Dendritic cell treated with granulocyte-macrophage colony-stimulating factor and Interleukin-4, amounts not matched to agents 40 ng/mL and 50 ng/mL, for 4 days (primary cell): Measurements from ENCODE around the gene ERGIC1.

ENCODE experiments used
- H3K27ac Mint-ChIP-seq: one replicate; pipeline ENCODE4 v1.8.0; 2022; ENCODE audit warnings: mild to moderate bottlenecking, mixed read lengths
- H3K27me3 Mint-ChIP-seq: one replicate; pipeline ENCODE4 v1.8.0; 2022; ENCODE audit warnings: mild to moderate bottlenecking, mixed read lengths
- H3K36me3 Mint-ChIP-seq: one replicate; pipeline ENCODE4 v1.8.0; 2022; ENCODE audit warnings: low read depth, mixed read lengths
- H3K4me1 Mint-ChIP-seq: one replicate; pipeline ENCODE4 v1.8.0; 2022; ENCODE audit warnings: low read depth, mixed read lengths
- H3K4me3 Mint-ChIP-seq: one replicate; pipeline ENCODE4 v1.8.0; 2022; ENCODE audit warnings: mild to moderate bottlenecking, moderate library complexity, mixed read lengths
- H3K9me3 Mint-ChIP-seq: one replicate; pipeline ENCODE4 v1.8.0; 2022; ENCODE audit warnings: mixed read lengths
- intact Hi-C: fragments of 100-400 bp; cut with micrococcal nuclease; formaldehyde crosslinking; loops from one replicate; pipeline ENCODE4 v1.15.0; 2022

The ERGIC1 gene

GRCh38 chr5:172901012-172901780 is 67.1 kb downstream of the ERGIC1 start:
- intact Hi-C loops, result no loop called here
- Mint-ChIP-seq H3K27me3 (no peaks in the 10 kb centered on the region), H3K9me3 (no peaks in the 10 kb centered on the region), H3K27ac (no peak overlapping the region), H3K36me3 (peaks cover 71% of the 10 kb centered on the region), H3K4me1 (peaks cover 15% of the 10 kb centered on the region), H3K4me3 (no peak overlapping the region)

DNA sequence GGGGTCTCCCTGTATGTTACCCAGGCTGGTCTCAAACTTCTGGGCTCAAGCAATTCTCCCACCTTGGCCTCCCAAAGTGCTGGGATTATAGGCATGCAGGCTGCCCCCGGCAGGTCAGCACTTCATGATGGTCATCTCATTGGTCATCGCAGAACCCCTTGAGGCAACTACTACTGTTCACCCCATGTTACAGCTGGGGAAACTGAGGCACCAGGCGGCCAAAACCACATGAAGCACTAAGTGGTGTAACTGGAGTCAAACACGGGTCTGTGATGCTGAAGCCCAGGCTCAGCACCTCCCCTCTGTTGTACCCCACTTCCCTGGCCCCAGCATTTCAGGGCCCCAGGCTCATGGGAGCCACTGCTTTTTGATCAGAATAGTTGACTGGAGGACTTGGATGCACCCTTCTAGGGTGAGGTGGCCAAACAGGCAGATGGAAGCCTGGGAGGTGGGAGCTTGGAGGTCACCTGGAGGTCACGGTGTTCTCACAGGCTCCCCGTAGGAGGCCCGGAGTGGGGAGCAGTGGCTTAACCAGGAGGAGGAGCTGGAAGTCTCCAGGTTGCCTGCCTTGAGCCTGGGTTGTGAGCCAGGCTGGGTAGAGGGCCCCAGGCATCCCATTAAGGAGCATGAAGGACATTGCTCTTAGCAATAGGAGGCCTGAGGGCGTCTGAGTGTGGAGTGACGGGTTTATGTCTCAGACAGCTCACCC is 67.9 kb downstream of the ERGIC1 start:
- no peak overlapping the region for H3K4me3 Mint-ChIP-seq
- H3K27me3 Mint-ChIP-seq, result no peaks in the 10 kb centered on the region
- H3K4me1 Mint-ChIP-seq, result peaks cover 18% of the 10 kb centered on the region
- H3K9me3 Mint-ChIP-seq, result no peaks in the 10 kb centered on the region
- peaks cover 65% of the 10 kb centered on the region for H3K36me3 Mint-ChIP-seq
- intact Hi-C loops, result no loop called here
- no peak overlapping the region for H3K27ac Mint-ChIP-seq

DNA sequence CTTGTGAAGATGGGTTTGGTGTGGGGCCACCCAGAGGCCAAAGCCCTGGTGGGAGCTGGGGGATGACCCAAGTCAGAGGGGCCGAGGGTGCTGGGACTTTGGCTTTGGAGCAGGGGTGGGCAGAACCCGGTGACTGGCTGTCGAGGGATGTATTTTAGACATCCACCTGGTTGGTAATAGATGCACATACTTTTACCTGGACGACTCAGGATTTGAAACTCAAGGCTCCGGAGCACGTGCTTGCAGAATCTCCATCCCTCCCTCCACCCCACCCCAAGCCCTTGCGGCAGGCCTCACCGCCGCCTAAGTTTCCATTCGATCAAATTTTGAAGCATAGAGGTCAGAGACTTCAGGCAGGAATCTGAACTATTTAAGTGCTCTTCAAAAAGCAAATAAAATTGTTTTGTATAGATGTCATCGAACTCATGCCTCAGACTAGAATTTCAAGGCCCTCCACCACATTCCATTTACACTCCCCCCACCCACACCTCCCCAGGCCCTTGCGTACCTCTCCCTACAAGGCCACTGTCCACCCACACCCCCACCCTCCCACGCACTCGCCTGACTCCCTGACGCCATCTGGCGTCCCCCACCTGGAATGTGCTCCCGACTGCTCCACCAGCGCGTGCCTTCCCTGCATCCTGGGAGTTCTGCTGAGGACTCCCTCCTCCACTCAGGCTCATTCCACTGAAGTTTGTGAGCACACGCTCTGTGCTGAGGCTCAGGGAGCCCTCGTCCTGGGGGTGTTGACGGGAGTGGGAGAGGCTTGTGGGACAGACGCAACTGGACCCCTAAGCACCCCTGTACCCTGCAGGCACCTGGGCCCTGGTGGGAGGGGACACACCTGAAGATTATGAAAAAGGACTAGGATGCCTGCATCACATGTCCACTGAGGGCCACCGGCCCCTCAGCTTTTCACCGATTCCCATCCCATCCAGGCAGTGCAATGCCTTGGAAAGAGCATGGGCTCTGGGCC is 68.7 kb downstream of the ERGIC1 start:
- no peak overlapping the region for H3K27ac Mint-ChIP-seq
- H3K27me3 Mint-ChIP-seq, result no peaks in the 10 kb centered on the region
- H3K4me1 Mint-ChIP-seq, result peaks cover 21% of the 10 kb centered on the region
- H3K9me3 Mint-ChIP-seq, result no peaks in the 10 kb centered on the region
- H3K4me3 Mint-ChIP-seq, result no peak overlapping the region
- intact Hi-C loops, result no loop called here
- H3K36me3 Mint-ChIP-seq, result peaks cover 56% of the 10 kb centered on the region

GRCh38 chr5:172903790-172904189 is 69.7 kb downstream of the ERGIC1 start:
- Mint-ChIP-seq H3K36me3 (peaks cover 49% of the 10 kb centered on the region), H3K4me3 (no peak overlapping the region), H3K27me3 (no peaks in the 10 kb centered on the region), H3K9me3 (no peaks in the 10 kb centered on the region), H3K4me1 (peaks cover 21% of the 10 kb centered on the region), H3K27ac (peak overlapping the region; percentile 14)
- intact Hi-C loops, result no loop called here

DNA sequence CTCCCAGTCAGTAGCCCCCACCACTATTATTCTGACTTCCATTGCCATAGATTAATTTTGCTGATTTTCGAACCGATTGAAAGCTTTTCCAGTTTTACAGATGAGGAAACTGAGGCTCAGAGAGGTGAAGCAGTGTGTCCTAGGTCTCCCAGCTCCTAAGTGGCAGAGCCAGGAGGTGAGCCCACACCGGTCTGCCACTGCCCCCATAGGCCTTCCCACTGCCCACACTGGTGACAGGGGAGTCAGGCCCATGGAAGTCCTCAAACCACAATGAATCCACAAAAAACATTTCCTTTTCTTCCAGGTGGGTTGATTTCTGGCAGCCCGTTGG is 70.2 kb downstream of the ERGIC1 start:
- Mint-ChIP-seq H3K9me3 (no peaks in the 10 kb centered on the region), H3K27ac (peak overlapping the region; percentile 14), H3K27me3 (no peaks in the 10 kb centered on the region), H3K4me1 (peaks cover 21% of the 10 kb centered on the region), H3K36me3 (peaks cover 44% of the 10 kb centered on the region), H3K4me3 (no peak overlapping the region)
- intact Hi-C loops, result no loop called here

DNA sequence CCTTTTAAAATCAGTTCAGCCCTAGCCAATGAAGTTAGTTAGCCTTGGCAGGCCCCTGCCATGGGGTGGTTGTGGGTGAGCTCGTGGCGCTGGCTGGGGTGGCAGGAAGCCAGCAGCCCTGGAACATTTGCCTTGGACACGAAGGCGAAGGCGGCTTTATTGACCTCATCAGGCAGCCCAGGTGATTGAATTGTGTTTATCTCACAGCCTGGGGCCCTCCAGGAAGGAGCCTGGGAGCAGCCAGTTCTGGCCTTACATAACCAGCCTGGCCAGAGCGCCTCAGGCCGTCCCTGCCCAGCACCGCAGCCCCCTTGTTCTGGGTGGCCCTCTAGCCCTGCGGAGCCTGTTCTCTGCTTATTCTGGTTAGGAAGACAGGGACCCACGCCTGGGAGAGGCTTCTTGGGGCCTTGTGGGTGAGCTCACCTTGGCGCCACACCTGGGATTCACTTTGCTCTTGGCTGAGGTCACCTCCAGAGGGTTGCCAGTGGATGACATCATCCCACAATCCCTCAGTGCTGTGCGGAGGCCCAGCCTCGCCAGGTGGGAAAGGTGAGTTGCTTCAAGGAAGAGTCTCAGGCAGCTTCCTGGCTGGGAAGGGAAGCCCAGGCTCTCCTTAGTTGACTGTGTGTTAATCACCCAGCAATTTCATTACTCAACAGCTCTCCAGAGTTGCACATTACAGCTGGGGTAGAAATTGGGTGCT is 70.7 kb downstream of the ERGIC1 start:
- Mint-ChIP-seq H3K27ac (no peak overlapping the region), H3K4me3 (no peak overlapping the region)
- intact Hi-C loops, result no loop called here

DNA sequence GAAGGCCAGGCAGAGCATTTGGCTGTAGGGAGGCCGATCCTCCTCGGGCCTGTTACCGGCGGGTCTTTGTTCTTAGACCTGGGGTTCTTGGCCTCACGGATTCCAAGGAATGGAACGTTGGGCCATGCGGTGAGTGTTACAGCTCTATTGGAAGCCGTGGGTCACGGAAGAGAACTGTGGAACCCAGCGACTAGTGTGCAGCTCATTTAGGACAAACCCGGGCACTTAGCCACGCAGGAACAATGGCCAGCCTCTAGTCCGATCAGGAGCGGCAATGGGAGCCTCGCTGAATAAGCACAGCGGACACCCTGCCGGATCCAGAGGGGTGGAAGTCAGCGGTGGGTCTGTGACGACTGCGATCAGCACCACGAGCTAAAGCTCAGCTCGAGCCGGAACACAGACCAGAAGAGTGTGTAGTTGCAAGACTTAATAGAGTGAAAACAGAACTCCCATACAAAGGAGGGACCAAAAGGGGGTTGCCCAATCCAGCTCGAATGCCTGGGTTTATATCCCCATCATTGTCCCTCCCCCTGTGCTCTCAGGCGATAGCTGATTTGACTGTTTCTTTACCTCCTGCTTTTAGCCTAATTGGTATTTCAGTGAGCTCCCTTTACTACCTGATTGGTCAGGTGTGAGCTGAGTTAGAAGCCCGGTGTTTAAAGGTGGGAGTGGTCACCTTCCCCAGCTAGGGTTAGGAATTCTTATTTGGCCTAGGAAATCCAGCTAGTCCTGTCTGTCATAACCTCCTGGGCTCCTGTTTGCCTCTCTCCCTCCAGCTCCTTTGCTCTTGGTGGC is 71.5 kb downstream of the ERGIC1 start:
- no peak overlapping the region for H3K27ac Mint-ChIP-seq
- H3K36me3 Mint-ChIP-seq, result peaks cover 44% of the 10 kb centered on the region
- intact Hi-C loops, result no loop called here
- no peak overlapping the region for H3K4me3 Mint-ChIP-seq
- H3K4me1 Mint-ChIP-seq, result peaks cover 28% of the 10 kb centered on the region
- no peaks in the 10 kb centered on the region for H3K27me3 Mint-ChIP-seq
- no peaks in the 10 kb centered on the region for H3K9me3 Mint-ChIP-seq

More for the DNA sequence above, 70.7 kb downstream of the ERGIC1 start:
- Mint-ChIP-seq H3K27me3 (no peaks in the 10 kb centered on the region), H3K9me3 (no peaks in the 10 kb centered on the region), H3K36me3 (peaks cover 44% of the 10 kb centered on the region), H3K4me1 (peaks cover 24% of the 10 kb centered on the region)

GRCh38 chr5:172906436-172906835 is 72.4 kb downstream of the ERGIC1 start:
- H3K9me3 Mint-ChIP-seq, result no peaks in the 10 kb centered on the region
- no peak overlapping the region for H3K27ac Mint-ChIP-seq
- H3K36me3 Mint-ChIP-seq, result peaks cover 38% of the 10 kb centered on the region
- H3K4me1 Mint-ChIP-seq, result peaks cover 30% of the 10 kb centered on the region
- no peak overlapping the region for H3K4me3 Mint-ChIP-seq
- H3K27me3 Mint-ChIP-seq, result no peaks in the 10 kb centered on the region
- intact Hi-C loops, result no loop called here

DNA sequence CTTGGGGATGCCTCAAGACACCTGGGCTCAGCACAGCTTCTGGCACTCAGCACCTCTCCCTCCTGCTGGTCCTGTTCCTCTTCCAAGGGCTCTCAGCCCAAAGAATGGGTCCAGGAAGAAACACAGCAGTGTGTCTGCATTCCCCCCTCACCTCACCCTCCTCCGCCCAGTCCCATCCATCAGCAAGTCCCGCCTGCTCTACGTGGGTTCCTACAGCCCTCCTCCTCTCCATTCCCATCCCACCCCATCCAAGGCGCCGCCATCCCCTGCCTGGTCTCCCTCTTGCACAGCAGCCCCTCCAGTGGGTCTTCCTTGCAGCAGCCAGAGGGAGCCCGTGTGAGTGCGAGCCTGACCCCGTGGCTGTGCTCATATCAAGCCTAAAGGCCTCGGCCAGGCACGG is 72.8 kb downstream of the ERGIC1 start:
- peaks cover 34% of the 10 kb centered on the region for H3K4me1 Mint-ChIP-seq
- H3K9me3 Mint-ChIP-seq, result no peaks in the 10 kb centered on the region
- H3K4me3 Mint-ChIP-seq, result no peak overlapping the region
- no peaks in the 10 kb centered on the region for H3K27me3 Mint-ChIP-seq
- H3K27ac Mint-ChIP-seq, result no peak overlapping the region
- H3K36me3 Mint-ChIP-seq, result peaks cover 35% of the 10 kb centered on the region
- intact Hi-C loops, result no loop called here

GRCh38 chr5:172907657-172908056 is 73.6 kb downstream of the ERGIC1 start:
- no peaks in the 10 kb centered on the region for H3K27me3 Mint-ChIP-seq
- no peak overlapping the region for H3K27ac Mint-ChIP-seq
- H3K9me3 Mint-ChIP-seq, result no peaks in the 10 kb centered on the region
- peaks cover 27% of the 10 kb centered on the region for H3K36me3 Mint-ChIP-seq
- H3K4me1 Mint-ChIP-seq, result peaks cover 34% of the 10 kb centered on the region
- intact Hi-C loops, result no loop called here
- no peak overlapping the region for H3K4me3 Mint-ChIP-seq

DNA sequence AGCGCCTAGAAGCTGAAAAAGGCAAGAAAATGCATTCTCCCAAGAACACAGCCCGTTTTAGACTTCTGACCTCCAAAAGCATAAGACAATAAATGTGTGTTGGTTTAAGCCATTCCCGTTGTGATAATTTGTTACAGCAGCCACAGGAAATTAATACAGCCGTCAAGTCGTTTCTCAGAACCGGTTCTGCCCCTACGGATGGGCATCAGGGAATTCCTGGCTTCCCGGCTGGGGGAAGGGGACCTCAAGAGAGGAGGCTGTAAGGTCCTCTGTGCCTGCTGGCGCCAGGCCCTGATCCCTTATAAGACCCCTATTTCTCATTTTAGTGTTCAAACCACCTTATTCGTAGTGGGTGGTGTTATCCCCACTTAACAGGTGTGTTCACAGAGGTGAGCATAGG is 74.6 kb downstream of the ERGIC1 start:
- intact Hi-C loops, result no loop called here
- peaks cover 31% of the 10 kb centered on the region for H3K36me3 Mint-ChIP-seq
- peaks cover 33% of the 10 kb centered on the region for H3K4me1 Mint-ChIP-seq
- H3K27ac Mint-ChIP-seq, result no peak overlapping the region
- no peak overlapping the region for H3K4me3 Mint-ChIP-seq
- H3K27me3 Mint-ChIP-seq, result no peaks in the 10 kb centered on the region
- H3K9me3 Mint-ChIP-seq, result no peaks in the 10 kb centered on the region

GRCh38 chr5:172909931-172910502 is 76.0 kb downstream of the ERGIC1 start:
- intact Hi-C loops, result no loop called here
- no peak overlapping the region for H3K27ac Mint-ChIP-seq
- peaks cover 39% of the 10 kb centered on the region for H3K36me3 Mint-ChIP-seq
- peaks cover 24% of the 10 kb centered on the region for H3K4me1 Mint-ChIP-seq
- no peak overlapping the region for H3K4me3 Mint-ChIP-seq
- no peaks in the 10 kb centered on the region for H3K27me3 Mint-ChIP-seq
- H3K9me3 Mint-ChIP-seq, result no peaks in the 10 kb centered on the region
